HEK293 (cell line): Measurements from ENCODE around the gene KIRREL3.

ENCODE experiments used
- CTCF ChIA-PET: fragments of 350-600 bp; formaldehyde crosslinking; extraction: SDS; loops from one replicate; lab custom pipeline; 2021; ENCODE audit warnings: antibody characterized with exemption; lab: Yijun Ruan, JAX
- POLR2A ChIA-PET: fragments of 300-600 bp; formaldehyde crosslinking; extraction: SDS; loops from one replicate; lab custom pipeline; 2020; ENCODE audit warnings: antibody characterized with exemption, inconsistent platforms; lab: Yijun Ruan, JAX
- H3K27ac ChIP-seq: fragments of 200-500 bp; sonication (Bioruptor generic); 2 replicates; pipeline ENCODE4 v1.5.1; 2014; ENCODE audit warnings: low read depth, low read length, control low read depth, inconsistent platforms; ENCODE audit errors: extremely low read depth
- H3K36me3 ChIP-seq, 2 experiments: fragments of 200-500 bp in 1 of 2; sonication (Bioruptor generic) in 1 of 2; 1 replicate in 1 of 2; 2 replicates in 1 of 2; pipeline ENCODE4 v1.5.1; 2014 to 2017; ENCODE audit warnings: inconsistent platforms in 2 of 2, low read length in 2 of 2; ENCODE audit not compliant: control insufficient read depth in 2 of 2, insufficient read depth in 1 of 2
- H3K4me1 ChIP-seq: fragments of 200-500 bp; sonication (Bioruptor generic); 2 replicates; pipeline ENCODE4 v1.5.1; 2014; ENCODE audit warnings: mild to moderate bottlenecking, low read length, inconsistent platforms; ENCODE audit not compliant: control insufficient read depth, insufficient read depth
- H3K4me3 ChIP-seq: 2 replicates; pipeline ENCODE4 v1.5.1; 2011; ENCODE audit warnings: low read depth, mild to moderate bottlenecking, control low read depth, low read length, moderate library complexity
- H3K9me3 ChIP-seq: fragments of 200-500 bp; sonication (Bioruptor generic); 2 replicates; pipeline ENCODE4 v1.5.1; 2014; ENCODE audit warnings: low read depth, low read length, inconsistent platforms; ENCODE audit not compliant: control insufficient read depth, insufficient read depth
- IKZF3 ChIP-seq: fragments of 450-650 bp; IDR thresholded peaks from 2 replicates; pipeline ENCODE4 v1.5.0; 2018; ENCODE audit warnings: missing biosample characterization, mild to moderate bottlenecking, missing genetic modification characterization, moderate library complexity
- KLF9 ChIP-seq: fragments of 450-650 bp; formaldehyde crosslinking; IDR thresholded peaks from 2 replicates; pipeline ENCODE4 v1.5.1; 2016; ENCODE audit warnings: missing biosample characterization, missing genetic modification characterization, low read depth
- MYNN ChIP-seq: fragments of 450-650 bp; formaldehyde crosslinking; IDR thresholded peaks from 2 replicates; pipeline ENCODE4 v1.5.1; 2016; ENCODE audit warnings: missing biosample characterization, missing genetic modification characterization, borderline replicate concordance
- SCRT2 ChIP-seq: fragments of 450-650 bp; formaldehyde crosslinking; IDR thresholded peaks from 2 replicates; pipeline ENCODE4 v1.5.1; 2016; ENCODE audit warnings: missing biosample characterization, missing genetic modification characterization
- TRIM28 ChIP-seq: IDR thresholded peaks from 2 replicates; pipeline ENCODE4 v1.6.1; 2011; ENCODE audit warnings: low read length, control low read depth, borderline replicate concordance
- ZFHX2 ChIP-seq: fragments of 450-650 bp; formaldehyde crosslinking; conservative IDR thresholded peaks from 2 replicates; pipeline ENCODE4 v1.5.1; 2016; ENCODE audit warnings: missing biosample characterization, missing genetic modification characterization
- ZNF10 ChIP-seq: fragments of 450-650 bp; formaldehyde crosslinking; IDR thresholded peaks from 2 replicates; pipeline ENCODE4 v1.5.1; 2017; ENCODE audit warnings: missing biosample characterization, missing genetic modification characterization
- ZNF121 ChIP-seq: fragments of 450-650 bp; formaldehyde crosslinking; IDR thresholded peaks from 2 replicates; pipeline ENCODE4 v1.5.1; 2016; ENCODE audit warnings: missing biosample characterization, missing genetic modification characterization
- ZNF324 ChIP-seq: fragments of 450-650 bp; formaldehyde crosslinking; IDR thresholded peaks from 2 replicates; pipeline ENCODE4 v1.5.1; 2016; ENCODE audit warnings: missing biosample characterization, missing genetic modification characterization
- ZNF341 ChIP-seq: fragments of 450-650 bp; formaldehyde crosslinking; IDR thresholded peaks from 2 replicates; pipeline ENCODE4; 2016; ENCODE audit warnings: low read depth, missing biosample characterization, missing genetic modification characterization
- ZNF354C ChIP-seq: fragments of 450-650 bp; formaldehyde crosslinking; IDR thresholded peaks from 2 replicates; pipeline ENCODE4 v1.5.1; 2016; ENCODE audit warnings: missing biosample characterization, missing genetic modification characterization, low read depth, borderline replicate concordance
- ZNF404 ChIP-seq: fragments of 450-650 bp; formaldehyde crosslinking; IDR thresholded peaks from 2 replicates; pipeline ENCODE4 v1.5.1; 2017; ENCODE audit warnings: missing biosample characterization, missing genetic modification characterization
- ZNF549 ChIP-seq: fragments of 450-650 bp; IDR thresholded peaks from 2 replicates; pipeline ENCODE4 v1.5.1; 2018; ENCODE audit warnings: missing biosample characterization, missing genetic modification characterization, mild to moderate bottlenecking, inconsistent platforms, moderate library complexity
- ZNF560 ChIP-seq: fragments of 450-650 bp; formaldehyde crosslinking; IDR thresholded peaks from 2 replicates; pipeline ENCODE4 v1.5.1; 2017; ENCODE audit warnings: missing biosample characterization, missing genetic modification characterization, borderline replicate concordance
- ZNF660 ChIP-seq: fragments of 450-650 bp; IDR thresholded peaks from 2 replicates; pipeline ENCODE4 v1.5.1; 2018; ENCODE audit warnings: missing biosample characterization, mild to moderate bottlenecking, missing genetic modification characterization
- ZNF792 ChIP-seq: fragments of 450-650 bp; formaldehyde crosslinking; IDR thresholded peaks from 2 replicates; pipeline ENCODE4 v1.5.1; 2016; ENCODE audit warnings: missing biosample characterization, missing genetic modification characterization
- ZNF843 ChIP-seq: fragments of 450-650 bp; formaldehyde crosslinking; IDR thresholded peaks from 2 replicates; pipeline ENCODE4 v1.5.1; 2016; ENCODE audit warnings: missing biosample characterization, missing genetic modification characterization
- TF ChIP-seq, protein P1 (sequence below): fragments of 450-650 bp; formaldehyde crosslinking; IDR thresholded peaks from 2 replicates; pipeline ENCODE4 v1.5.1; 2016; ENCODE audit warnings: missing biosample characterization, missing genetic modification characterization
- TF ChIP-seq, protein P2 (sequence below): fragments of 450-650 bp; formaldehyde crosslinking; IDR thresholded peaks from 2 replicates; pipeline ENCODE4 v1.5.1; 2016; ENCODE audit warnings: missing biosample characterization, missing genetic modification characterization
- TF ChIP-seq, protein P3 (sequence below): fragments of 450-650 bp; formaldehyde crosslinking; IDR thresholded peaks from 2 replicates; pipeline ENCODE4 v1.5.1; 2016; ENCODE audit warnings: missing biosample characterization, missing genetic modification characterization, borderline replicate concordance

The KIRREL3 gene

DNA sequence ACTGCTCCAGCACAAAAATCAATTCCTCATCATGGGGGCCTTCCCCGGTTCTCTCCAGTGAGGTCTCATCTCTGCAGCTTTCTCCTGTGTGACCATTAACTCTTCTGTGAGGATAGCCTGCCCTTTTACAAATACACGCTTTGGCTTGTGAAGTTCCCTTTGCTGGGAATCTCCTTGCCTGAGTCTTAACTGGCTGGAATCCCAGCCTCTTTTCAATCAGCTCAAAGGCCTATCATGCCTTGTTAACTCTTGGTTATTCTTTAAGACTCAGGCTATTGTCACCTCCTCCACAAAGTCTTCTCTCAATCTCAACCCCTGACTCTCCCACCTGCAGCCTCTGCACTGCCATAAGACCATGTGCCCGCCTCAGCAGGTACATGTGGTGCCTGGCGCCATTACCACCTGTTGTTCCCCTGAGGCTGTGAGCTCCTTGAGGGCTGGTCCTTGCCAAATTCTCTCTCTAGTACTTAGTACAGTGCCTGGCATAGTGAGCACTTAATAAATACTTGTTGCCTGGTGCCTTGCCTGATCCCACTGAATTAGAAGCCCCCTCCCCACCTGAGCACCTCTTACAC lies 516.9 kb downstream of the KIRREL3 start:
- Histone ChIP-seq H3K4me3 (no peak overlapping the region), H3K36me3 (no peaks in the 10 kb centered on the region), H3K9me3 (no peaks in the 10 kb centered on the region), H3K4me1 (no peaks in the 10 kb centered on the region), H3K27ac (no peak overlapping the region)
- TF ChIP-seq SCRT2 (tag by site-specific recombination), result peak; percentile 40; the same call in 1 of the 2 replicates
- TF ChIP-seq ZNF10 (tag by site-specific recombination), result no peak
- ChIA-PET POLR2A (no interaction called here), CTCF (interaction anchor here (1.0 to 1.6 kb wide), 3 partner anchors 43 to 506 kb away, joined by 3 to 6 read pairs (median 5); no protein-coding TSS in a partner anchor)

DNA sequence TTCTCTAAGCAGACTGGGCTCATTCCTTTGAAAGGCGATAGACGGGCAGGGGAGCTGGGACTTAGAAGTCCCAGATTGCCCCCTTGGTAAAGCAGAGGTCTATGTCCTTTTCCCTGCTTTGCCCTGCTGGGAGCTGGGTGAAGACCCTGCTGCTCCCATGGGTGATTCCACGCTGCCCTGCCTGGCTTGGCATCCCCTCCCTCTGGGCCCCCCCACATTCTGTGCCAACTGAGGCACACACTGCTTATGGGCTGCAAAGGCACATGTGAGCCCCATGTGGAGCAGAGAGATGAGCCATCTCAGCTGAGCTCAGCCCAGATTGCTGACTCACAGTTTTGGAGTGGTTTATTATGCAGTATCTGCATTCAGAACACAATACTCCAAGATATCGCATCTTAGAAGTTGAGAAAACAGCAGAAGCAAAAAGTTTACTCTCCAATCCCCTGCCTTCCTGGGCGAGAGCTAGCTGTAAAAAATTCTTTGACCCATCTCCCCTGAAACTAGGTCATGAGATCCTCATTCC lies 517.9 kb downstream of the KIRREL3 start:
- Histone ChIP-seq H3K4me1 (no peaks in the 10 kb centered on the region), H3K9me3 (no peaks in the 10 kb centered on the region), H3K27ac (no peak overlapping the region), H3K4me3 (no peak overlapping the region), H3K36me3 (no peaks in the 10 kb centered on the region)
- ChIA-PET POLR2A (no interaction called here), CTCF (interaction anchor here (0.6 to 1.6 kb wide), 4 partner anchors 17 to 507 kb away, joined by 3 to 6 read pairs (median 4); no protein-coding TSS in a partner anchor)
- TF ChIP-seq ZNF341 (tag by site-specific recombination), result no peak
- no peak for TF ChIP-seq ZNF324 (tag by site-specific recombination)

DNA sequence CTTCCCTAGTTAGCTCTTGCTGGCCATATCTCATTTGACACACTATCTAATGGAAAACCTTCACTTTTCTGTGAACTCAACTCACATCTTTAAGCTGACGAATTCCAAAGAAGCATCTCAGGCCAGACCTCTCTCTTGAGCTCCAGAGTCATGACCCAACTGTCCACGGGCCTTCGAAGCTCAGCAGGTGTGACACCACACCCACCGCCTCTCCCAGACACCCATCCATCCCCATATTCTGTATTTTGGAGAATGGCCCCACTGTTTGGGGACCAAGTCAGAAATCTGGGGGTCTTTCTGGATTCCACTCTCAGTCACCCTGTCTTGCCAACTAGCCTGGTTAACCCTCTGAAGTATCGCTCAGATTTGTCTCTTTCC lies 519.3 kb downstream of the KIRREL3 start:
- ChIA-PET CTCF (interaction anchor here (0.6 to 5.1 kb wide), 44 partner anchors 8 to 1752 kb away, joined by 3 to 69 read pairs (median 4); no protein-coding TSS in a partner anchor), POLR2A (no interaction called here)
- Histone ChIP-seq H3K36me3 (no peaks in the 10 kb centered on the region), H3K4me1 (no peaks in the 10 kb centered on the region), H3K4me3 (no peak overlapping the region), H3K27ac (no peak overlapping the region), H3K9me3 (no peaks in the 10 kb centered on the region)
- TF ChIP-seq ZNF792 (tag by site-specific recombination) (no peak), TRIM28 (no peak), ZNF354C (tag by site-specific recombination) (no peak), IKZF3 (tag by site-specific recombination) (no peak), ZFHX2 (no peak), ZNF560 (tag by site-specific recombination) (no peak), ZNF121 (tag by site-specific recombination) (no peak), ZNF843 (tag by site-specific recombination) (no peak), ZNF549 (no peak), MYNN (tag by site-specific recombination) (no peak), ZNF404 (tag by site-specific recombination) (no peak), KLF9 (no peak), ZNF660 (tag by site-specific recombination) (no peak)
- TF ChIP-seq, protein P1, sequence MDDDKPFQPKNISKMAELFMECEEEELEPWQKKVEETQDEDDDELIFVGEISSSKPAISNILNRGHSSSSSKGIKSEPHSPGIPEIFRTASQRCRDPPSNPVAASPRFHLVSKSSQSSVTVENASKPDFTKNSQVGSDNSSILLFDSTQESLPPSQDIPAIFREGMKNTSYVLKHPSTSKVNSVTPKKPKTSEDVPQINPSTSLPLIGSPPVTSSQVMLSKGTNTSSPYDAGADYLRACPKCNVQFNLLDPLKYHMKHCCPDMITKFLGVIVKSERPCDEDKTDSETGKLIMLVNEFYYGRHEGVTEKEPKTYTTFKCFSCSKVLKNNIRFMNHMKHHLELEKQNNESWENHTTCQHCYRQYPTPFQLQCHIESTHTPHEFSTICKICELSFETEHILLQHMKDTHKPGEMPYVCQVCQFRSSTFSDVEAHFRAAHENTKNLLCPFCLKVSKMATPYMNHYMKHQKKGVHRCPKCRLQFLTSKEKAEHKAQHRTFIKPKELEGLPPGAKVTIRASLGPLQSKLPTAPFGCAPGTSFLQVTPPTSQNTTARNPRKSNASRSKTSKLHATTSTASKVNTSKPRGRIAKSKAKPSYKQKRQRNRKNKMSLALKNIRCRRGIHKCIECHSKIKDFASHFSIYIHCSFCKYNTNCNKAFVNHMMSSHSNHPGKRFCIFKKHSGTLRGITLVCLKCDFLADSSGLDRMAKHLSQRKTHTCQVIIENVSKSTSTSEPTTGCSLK (tag by site-specific recombination), result no peak
- TF ChIP-seq, protein P2, sequence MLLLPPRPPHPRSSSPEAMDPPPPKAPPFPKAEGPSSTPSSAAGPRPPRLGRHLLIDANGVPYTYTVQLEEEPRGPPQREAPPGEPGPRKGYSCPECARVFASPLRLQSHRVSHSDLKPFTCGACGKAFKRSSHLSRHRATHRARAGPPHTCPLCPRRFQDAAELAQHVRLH (tag by site-specific recombination), result no peak
- TF ChIP-seq, protein P3, sequence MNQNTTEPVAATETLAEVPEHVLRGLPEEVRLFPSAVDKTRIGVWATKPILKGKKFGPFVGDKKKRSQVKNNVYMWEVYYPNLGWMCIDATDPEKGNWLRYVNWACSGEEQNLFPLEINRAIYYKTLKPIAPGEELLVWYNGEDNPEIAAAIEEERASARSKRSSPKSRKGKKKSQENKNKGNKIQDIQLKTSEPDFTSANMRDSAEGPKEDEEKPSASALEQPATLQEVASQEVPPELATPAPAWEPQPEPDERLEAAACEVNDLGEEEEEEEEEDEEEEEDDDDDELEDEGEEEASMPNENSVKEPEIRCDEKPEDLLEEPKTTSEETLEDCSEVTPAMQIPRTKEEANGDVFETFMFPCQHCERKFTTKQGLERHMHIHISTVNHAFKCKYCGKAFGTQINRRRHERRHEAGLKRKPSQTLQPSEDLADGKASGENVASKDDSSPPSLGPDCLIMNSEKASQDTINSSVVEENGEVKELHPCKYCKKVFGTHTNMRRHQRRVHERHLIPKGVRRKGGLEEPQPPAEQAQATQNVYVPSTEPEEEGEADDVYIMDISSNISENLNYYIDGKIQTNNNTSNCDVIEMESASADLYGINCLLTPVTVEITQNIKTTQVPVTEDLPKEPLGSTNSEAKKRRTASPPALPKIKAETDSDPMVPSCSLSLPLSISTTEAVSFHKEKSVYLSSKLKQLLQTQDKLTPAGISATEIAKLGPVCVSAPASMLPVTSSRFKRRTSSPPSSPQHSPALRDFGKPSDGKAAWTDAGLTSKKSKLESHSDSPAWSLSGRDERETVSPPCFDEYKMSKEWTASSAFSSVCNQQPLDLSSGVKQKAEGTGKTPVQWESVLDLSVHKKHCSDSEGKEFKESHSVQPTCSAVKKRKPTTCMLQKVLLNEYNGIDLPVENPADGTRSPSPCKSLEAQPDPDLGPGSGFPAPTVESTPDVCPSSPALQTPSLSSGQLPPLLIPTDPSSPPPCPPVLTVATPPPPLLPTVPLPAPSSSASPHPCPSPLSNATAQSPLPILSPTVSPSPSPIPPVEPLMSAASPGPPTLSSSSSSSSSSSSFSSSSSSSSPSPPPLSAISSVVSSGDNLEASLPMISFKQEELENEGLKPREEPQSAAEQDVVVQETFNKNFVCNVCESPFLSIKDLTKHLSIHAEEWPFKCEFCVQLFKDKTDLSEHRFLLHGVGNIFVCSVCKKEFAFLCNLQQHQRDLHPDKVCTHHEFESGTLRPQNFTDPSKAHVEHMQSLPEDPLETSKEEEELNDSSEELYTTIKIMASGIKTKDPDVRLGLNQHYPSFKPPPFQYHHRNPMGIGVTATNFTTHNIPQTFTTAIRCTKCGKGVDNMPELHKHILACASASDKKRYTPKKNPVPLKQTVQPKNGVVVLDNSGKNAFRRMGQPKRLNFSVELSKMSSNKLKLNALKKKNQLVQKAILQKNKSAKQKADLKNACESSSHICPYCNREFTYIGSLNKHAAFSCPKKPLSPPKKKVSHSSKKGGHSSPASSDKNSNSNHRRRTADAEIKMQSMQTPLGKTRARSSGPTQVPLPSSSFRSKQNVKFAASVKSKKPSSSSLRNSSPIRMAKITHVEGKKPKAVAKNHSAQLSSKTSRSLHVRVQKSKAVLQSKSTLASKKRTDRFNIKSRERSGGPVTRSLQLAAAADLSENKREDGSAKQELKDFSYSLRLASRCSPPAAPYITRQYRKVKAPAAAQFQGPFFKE (tag by site-specific recombination), result no peak
